NCI-H446 (cell line): ENCODE measurements around the gene KPNA6.

ENCODE experiments used
- DNase-seq, 2 experiments: peaks; one replicate each; lab custom pipeline; 2025; lab: John Stamatoyannopoulos, UW

Gene KPNA6

GRCh38 chr1:32216566-32216965 is 108.7 kb downstream of the KPNA6 start:
- DNase-seq: no peak

GRCh38 chr1:32219022-32219421 is 111.2 kb downstream of the KPNA6 start:
- no peak for DNase-seq

- no peak for DNase-seq
These were observed 113.1 kb downstream of the KPNA6 start for GRCh38 chr1:32220746-32221580.

GRCh38 chr1:32221581-32221979 is 113.7 kb downstream of the KPNA6 start:
- no peak for DNase-seq

GRCh38 chr1:32221980-32222755 is 114.3 kb downstream of the KPNA6 start, which contains the start of the genes EIF3I and TMEM234:
Gene EIF3I (plus strand): TSS chr1:32222407. CDS start chr1:32222442, 35 bp downstream.
Gene TMEM234 (minus strand): TSS chr1:32222353. CDS start chr1:32222322, 31 bp downstream.
- peak; percentile 78 to 90 for DNase-seq

GRCh38 chr1:32223683-32224082 is 115.8 kb downstream of the KPNA6 start:
- no peak for DNase-seq

GRCh38 chr1:32224285-32224684 is 116.4 kb downstream of the KPNA6 start:
- DNase-seq: no peak
